ENCODE results near the gene PDGFB.

Gene PDGFB

GRCh38 chr22:39239561-39240423, 5.0 kb downstream of the PDGFB start:
- DNase-seq: no peak

GRCh38 chr22:39238966-39239505, 5.7 kb downstream of the PDGFB start:
- DNase-seq: no peak

GRCh38 chr22:39238561-39238960, 6.2 kb downstream of the PDGFB start:
- no peak for DNase-seq

DNA sequence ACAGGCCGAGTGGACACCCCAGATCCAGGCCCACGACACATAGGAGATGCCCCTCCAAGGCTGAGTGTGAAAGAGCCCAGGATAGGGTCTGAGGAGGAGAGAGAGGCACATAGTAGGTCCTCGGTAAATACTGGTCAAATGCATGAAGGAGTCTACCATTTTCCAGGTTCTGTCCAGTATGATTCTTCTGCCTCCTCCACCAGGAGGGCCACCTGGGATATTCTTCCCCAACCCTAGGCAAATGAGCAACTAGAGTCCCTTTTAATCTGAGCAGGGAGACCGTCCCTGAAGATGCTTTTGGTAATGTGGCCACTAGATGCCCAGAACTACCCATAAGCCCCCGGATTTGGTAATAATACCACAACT, 6.7 kb downstream of the PDGFB start:
- DNase-seq: no peak

DNA sequence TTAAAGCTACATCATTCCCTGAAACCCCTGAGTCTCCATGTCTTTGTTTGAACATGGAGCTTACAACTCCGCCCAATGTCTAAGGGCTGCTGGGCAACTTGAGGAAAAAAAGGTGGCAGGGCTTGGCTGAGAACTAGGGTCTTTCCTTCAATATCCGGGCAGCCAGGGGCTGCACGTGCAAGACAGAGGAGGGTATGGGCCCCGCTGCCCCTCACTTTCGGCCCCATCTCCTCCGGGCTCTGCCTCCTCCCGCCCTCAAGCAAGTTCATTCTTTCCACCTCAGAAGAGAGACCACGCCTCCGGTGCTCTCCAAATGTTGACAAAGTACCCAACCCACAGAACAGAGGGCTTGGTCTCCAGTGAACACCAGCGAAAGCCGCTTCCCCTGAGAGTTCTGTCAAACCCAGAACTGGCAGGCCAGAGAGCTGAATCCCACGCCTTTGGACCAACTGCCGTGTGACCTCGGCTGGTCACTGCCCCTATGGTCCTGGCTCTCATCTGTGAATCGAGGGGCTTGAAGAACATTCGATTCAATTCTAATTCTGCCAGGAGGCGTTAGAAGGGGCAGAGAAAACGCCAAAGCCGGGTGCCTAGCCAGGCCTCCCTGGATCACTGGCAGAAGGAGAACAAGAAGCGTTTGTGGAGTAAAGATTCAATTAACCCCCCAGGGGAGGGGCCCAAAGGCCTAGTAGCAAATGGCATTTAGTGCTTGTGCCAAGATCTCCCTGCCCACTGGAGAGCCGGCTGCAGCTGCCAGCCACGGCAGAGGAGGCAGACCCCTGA, 7.3 kb downstream of the PDGFB start:
- DNase-seq: no peak

- DNase-seq: peak in 1 of 2 donors; percentile 53
Measured at GRCh38 chr22:39236321-39237317, 8.2 kb downstream of the PDGFB start.

GRCh38 chr22:39234867-39235687, 9.7 kb downstream of the PDGFB start:
- no peak for DNase-seq

DNA sequence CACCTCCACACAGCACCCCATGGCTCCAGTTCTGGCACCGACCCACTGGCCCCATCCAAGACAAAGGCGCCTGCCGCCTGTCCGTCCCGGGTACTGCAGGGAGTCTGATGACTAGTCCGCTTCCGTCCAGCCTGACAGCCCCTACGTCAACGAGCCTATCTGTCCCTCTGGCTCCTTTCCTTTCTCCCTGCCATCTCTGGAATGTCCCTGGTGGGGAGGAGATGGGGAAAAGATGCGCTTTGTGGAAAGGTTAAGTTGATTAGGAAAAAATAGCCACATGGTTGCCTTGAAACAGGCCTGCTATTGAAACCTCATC, 10.4 kb downstream of the PDGFB start:
- no peak for DNase-seq

DNA sequence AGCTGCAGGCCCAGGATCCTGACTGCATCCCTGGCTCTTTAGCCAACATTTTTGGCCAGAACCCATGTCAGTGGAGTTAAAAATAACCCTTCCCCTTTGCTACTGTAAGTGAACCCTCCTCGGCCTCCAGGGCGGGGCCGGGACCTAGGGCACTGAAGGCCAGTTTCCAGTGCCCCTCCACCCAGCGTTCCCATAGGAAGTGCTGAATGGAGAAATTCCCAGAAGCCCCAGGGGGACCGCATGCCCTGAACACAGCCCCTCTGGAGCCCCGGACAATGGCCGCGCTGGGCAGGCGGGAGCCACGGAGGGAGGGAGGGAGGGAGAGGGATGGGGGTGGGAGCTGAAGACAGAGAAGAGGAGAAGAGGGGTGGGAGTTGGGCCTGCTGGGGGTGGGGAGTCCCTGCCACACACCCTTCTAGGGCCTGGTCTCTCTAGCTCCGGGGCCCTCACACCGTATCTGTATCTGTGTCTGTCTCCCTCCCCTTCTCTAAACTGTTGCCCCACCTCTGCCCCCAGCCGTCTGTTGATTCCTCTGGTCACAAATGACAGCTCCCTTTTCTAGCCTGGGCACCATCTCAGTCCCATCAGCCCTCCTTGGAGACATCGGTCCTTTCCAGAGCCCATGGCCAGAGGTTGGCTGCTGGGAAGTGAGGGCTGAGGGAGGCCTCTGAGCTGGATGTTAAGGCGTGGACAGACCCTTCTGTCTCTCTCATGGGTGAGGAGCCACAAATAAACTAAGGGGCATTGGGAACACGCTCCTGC, 10.9 kb downstream of the PDGFB start:
- DNase-seq: peak in 1 of 2 donors; percentile 14

DNA sequence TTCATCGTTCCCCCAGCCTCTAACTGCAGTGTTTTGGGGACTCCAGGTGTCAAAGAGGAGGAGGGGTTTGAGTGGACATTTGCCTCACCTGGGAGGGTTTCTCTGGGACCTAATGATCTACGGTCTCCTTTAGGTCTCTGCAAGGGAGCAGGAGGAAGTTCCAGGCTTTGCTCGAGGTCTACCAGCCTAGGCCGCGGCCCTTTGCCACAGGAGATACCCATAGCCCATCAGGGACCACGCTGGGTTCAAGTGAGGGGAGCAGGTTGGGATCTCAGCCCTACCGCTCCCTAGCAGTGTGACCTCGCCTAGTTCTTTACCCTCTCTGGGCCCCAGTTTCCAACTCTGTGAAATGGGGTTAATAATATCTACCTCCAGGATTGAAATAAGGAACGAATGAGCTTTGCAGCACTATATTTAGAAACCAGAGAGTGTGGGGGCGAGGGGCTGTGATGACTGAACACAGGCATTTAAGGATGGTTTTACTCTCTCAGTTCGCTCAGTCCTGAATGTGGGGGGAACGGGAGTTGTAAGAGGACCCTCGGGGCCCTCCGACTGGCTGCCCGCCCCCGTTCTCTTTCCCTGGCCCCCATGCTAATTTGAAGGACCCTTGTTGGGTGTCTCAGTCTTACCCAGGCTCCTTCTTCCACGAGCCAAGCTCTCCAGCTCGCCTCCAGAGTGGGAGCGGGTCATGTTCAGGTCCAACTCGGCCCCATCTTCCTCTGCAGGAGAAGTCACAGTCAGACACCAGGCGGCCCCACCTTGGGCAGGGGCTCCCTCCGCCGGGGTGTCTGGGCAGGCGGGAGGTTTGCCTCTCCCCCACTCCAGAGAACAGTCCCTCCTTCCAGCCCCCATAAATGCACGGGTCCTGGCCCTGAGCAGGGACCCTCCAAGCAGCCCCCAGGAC, 11.7 kb downstream of the PDGFB start:
- DNase-seq: no peak

DNA sequence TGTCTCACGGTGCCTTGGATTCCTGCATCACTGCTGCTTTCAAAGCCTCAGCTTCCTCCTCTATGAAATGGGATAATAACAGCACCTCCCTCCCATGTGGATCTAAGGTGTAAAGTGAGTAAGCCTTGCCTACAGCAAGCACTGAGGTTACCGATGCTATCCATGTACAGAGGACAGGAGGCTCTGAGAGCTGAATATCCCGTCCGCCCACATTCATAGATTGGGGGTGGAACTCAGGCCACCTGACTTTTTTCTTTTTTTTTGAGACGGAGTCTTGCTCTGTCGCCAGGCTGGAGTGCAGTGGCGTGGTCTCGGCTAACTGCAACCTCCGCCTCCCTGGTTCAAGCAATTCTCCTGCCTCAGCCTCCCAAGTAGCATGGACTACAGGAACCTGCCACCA, 12.5 kb downstream of the PDGFB start:
- DNase-seq: no peak

DNA sequence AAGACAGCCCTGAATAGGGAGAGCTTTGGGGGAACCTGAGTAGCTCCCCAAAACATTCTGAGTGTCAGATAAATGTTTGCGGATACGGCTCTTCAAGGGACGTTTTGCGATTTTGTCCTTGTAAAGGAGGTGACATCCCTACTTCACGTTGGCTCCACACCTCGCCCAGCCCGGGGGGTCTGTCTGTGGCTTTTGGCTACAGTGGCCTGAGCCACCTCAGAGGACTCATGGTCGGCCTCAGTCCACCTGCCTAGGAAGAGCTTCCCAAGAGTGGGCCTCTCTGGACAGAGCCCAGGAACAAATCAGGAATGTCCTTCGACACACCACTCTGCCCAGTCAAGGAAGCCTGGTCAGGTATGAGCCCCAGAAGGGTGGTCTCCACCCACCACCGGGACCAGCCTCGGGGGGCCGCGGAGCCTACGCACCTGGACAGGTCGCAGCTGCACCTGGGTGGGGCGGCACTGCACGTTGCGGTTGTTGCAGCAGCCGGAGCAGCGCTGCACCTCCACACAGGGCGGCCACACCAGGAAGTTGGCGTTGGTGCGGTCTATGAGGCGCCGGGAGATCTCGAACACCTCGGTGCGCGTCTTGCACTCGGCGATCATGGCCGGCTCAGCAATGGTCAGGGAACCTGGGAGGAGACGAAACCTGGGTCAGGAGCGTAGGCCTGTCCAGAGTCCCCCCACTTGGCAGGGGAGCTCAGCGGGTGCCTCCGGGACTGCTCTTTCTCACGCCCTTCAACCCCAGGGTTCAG, 13.4 kb downstream of the PDGFB start:
- no peak for DNase-seq

DNA sequence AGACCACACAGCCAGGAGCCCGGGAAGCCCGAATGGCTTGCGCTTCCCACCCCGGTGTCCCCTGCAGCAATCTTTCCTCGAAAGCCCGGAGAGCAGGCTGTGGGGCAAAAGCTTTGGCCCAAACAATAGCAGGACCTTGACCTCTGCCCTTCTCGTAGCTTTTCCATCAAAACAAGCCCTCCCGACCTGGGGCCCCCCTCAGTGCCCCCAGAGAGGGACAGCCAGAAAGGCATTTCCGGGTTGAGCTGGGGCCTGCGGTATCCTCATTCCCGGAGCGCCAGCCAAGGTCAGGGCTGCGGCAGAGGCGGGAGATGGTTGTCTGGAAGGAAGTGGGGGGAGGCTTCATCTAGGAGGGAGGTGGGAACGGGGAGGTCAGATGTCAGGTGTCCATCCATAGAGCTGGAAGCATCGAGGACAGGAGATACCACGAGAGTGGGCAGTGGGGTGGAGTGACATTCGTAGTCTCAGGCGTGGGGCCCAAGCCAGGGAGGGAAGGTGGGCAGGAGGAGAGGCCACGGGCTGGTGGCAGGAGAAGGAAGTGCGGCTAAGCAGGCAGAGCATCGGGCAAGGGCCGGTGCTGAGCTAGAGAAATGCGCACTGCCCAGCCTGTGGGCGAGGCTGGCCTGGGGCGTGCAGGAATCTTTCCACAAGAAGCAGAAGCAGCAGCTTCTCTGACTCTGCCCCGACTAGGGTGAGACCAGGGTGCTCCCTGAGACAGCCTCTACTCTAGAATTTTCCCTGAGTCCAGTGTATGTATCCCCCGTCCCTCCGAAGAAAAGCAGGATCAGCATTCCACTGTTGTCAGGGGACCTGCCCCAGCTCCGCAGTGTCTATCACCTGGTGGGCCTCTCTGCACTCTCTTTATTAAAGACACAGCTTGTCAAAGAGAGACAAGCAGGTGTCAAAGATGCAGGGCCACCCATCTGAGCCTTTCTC, 14.3 kb downstream of the PDGFB start:
- DNase-seq: peak; percentile 61 to 73

GRCh38 chr22:39229688-39230260, 15.0 kb downstream of the PDGFB start:
- no peak for DNase-seq

DNA sequence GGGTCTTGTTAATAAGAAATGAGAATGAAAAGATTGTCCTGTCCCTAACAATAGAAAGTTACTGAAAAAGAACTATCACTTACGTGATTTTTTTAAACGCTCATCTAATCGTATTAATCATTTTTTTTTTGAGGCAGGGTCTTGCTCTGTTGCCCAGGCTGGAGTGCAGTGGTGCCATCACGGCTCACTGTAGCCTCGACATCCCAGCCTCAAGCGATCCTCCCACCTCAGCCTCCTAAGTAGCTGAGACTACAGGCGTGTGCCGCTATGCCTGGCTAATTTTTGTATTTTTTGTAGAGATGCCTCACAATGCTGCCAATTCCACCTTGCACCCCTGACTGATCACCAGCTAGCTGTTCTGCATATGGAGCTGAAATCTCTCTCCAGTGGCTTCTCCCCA, 15.7 kb downstream of the PDGFB start:
- DNase-seq: no peak

- no peak for DNase-seq
Measured at GRCh38 chr22:39227542-39228272, 17.1 kb downstream of the PDGFB start.

GRCh38 chr22:39226353-39226752, 18.4 kb downstream of the PDGFB start:
- no peak for DNase-seq
